Activated T-cell treated with anti-CD3 and anti-CD28 coated beads for 4 hours (primary cell): ENCODE measurements around the gene TPM1.
"Not testable (repeated sequence)": the region's sequence is repeated elsewhere in the genome, so short reads cannot be mapped to it uniquely, and the experiment has no call there.

ENCODE experiments used
- DNase-seq: peaks from one replicate; pipeline ENCODE4 v3.0.0-alpha.2; 2020

The TPM1 gene

GRCh38 chr15:63041974-63042876 is at the start of gene TPM1:
Gene TPM1, plus strand, starts transcription at chr15:63042747. Its CDS starts 83 bp downstream, at chr15:63042830.
- no peak for DNase-seq

GRCh38 chr15:62993066-62993465 is 49.5 kb upstream of the TPM1 start:
- DNase-seq, result no peak

GRCh38 chr15:62993632-62994031 is 48.9 kb upstream of the TPM1 start:
- DNase-seq, result not testable (repeated sequence)

- DNase-seq, result no peak
Measured at GRCh38 chr15:62994439-62994838, 48.1 kb upstream of the TPM1 start.

- no peak for DNase-seq
Measured at GRCh38 chr15:62994975-62995681, 47.4 kb upstream of the TPM1 start.

- DNase-seq, result no peak
Measured at GRCh38 chr15:62997441-62997840, 45.1 kb upstream of the TPM1 start.

- no peak for DNase-seq
Measured at GRCh38 chr15:62998262-62998890, 44.2 kb upstream of the TPM1 start.

- no peak for DNase-seq
Measured at GRCh38 chr15:62999178-62999577, 43.4 kb upstream of the TPM1 start.

GRCh38 chr15:62999923-63000561 is 42.5 kb upstream of the TPM1 start:
- DNase-seq, result no peak

- no peak for DNase-seq
Measured at GRCh38 chr15:63000706-63001105, 41.8 kb upstream of the TPM1 start.

- DNase-seq, result no peak
Measured at GRCh38 chr15:63004211-63004610, 38.3 kb upstream of the TPM1 start.

GRCh38 chr15:63006032-63006878 is 36.3 kb upstream of the TPM1 start:
- no peak for DNase-seq

- DNase-seq, result no peak
Measured at GRCh38 chr15:63008333-63009049, 34.1 kb upstream of the TPM1 start.

- DNase-seq, result no peak
Measured at GRCh38 chr15:63010386-63010785, 32.2 kb upstream of the TPM1 start.

GRCh38 chr15:63010920-63011693 is 31.4 kb upstream of the TPM1 start:
- no peak for DNase-seq

- no peak for DNase-seq
Measured at GRCh38 chr15:63012444-63012843, 30.1 kb upstream of the TPM1 start.

GRCh38 chr15:63013052-63013808 is 29.3 kb upstream of the TPM1 start:
- DNase-seq, result no peak

GRCh38 chr15:63014578-63014977 is 28.0 kb upstream of the TPM1 start:
- no peak for DNase-seq

GRCh38 chr15:63015618-63016017 is 26.9 kb upstream of the TPM1 start:
- DNase-seq, result no peak

GRCh38 chr15:63016234-63016633 is 26.3 kb upstream of the TPM1 start:
- DNase-seq, result no peak
